Neural progenitor cell (in vitro differentiated cells): ENCODE measurements around the gene LIAS.
"Not testable (repeated sequence)": the region's sequence is repeated elsewhere in the genome, so short reads cannot be mapped to it uniquely, and the experiment has no call there.

Source experiments
- CTCF ChIP-seq: fragments of 200-600 bp; sonication (generic); IDR thresholded peaks from 2 replicates; pipeline ENCODE4 v1.5.1; 2017; ENCODE audit warnings: antibody characterized with exemption, mild to moderate bottlenecking
- EZH2phosphoT487 ChIP-seq: fragments of 200-600 bp; sonication (generic); IDR thresholded peaks from 2 replicates; pipeline ENCODE4 v1.6.1; 2017; ENCODE audit warnings: antibody characterized with exemption

GRCh38 chr4:39425297-39425696 is 33.6 kb upstream of the LIAS start:
- TF ChIP-seq CTCF, EZH2phosphoT487: not testable (repeated sequence)
